BE2C (cell line): ENCODE results near the gene BDKRB1.

ENCODE experiments used
- DNase-seq: peaks from one replicate; pipeline ENCODE4 v3.0.0-alpha.2; 2020
- H3K27me3 ChIP-seq: fragments of 250-450 bp; sonication (Bioruptor Pico); 2 replicates; pipeline ENCODE4 v1.5.1; 2020; ENCODE audit warnings: mild to moderate bottlenecking
- H3K36me3 ChIP-seq: fragments of 250-450 bp; sonication (Bioruptor Pico); 2 replicates; pipeline ENCODE4 v1.5.1; 2020; ENCODE audit warnings: mild to moderate bottlenecking
- H3K4me1 ChIP-seq: fragments of 250-450 bp; sonication (Bioruptor Pico); 2 replicates; pipeline ENCODE4 v1.5.1; 2020
- H3K4me3 ChIP-seq: 2 replicates; pipeline ENCODE4 v1.5.1; 2011; ENCODE audit warnings: low read depth, low read length
- H3K9me3 ChIP-seq: fragments of 250-450 bp; sonication (Bioruptor Pico); 2 replicates; pipeline ENCODE4 v1.5.1; 2020
- CTCF ChIP-seq: IDR thresholded peaks from 2 replicates; pipeline ENCODE4 v1.5.1; 2012; ENCODE audit warnings: mild to moderate bottlenecking, low read depth, low read length

BDKRB1 gene

GRCh38 chr14:96221109-96221650, 34.8 kb upstream of the BDKRB1 start:
- Histone ChIP-seq H3K4me1 (peaks cover 19% of the 10 kb centered on the region), H3K9me3 (no peaks in the 10 kb centered on the region), H3K27me3 (no peaks in the 10 kb centered on the region), H3K4me3 (no peak overlapping the region), H3K36me3 (no peaks in the 10 kb centered on the region)
- DNase-seq = no peak
- TF ChIP-seq CTCF = no peak

- H3K4me1 ChIP-seq = peaks cover 17% of the 10 kb centered on the region
- DNase-seq = no peak
- no peak for TF ChIP-seq CTCF
- H3K27me3 ChIP-seq = no peaks in the 10 kb centered on the region
- no peak overlapping the region for H3K4me3 ChIP-seq
- no peaks in the 10 kb centered on the region for H3K36me3 ChIP-seq
- no peaks in the 10 kb centered on the region for H3K9me3 ChIP-seq
Measured at GRCh38 chr14:96221841-96222240, 34.2 kb upstream of the BDKRB1 start.

- no peak for DNase-seq
- Histone ChIP-seq H3K9me3 (no peaks in the 10 kb centered on the region), H3K4me1 (peaks cover 6% of the 10 kb centered on the region; the same call in 1 of the 2 replicates), H3K27me3 (no peaks in the 10 kb centered on the region), H3K36me3 (no peaks in the 10 kb centered on the region), H3K4me3 (no peak overlapping the region)
- no peak for TF ChIP-seq CTCF
Measured at GRCh38 chr14:96224480-96225096, 31.4 kb upstream of the BDKRB1 start.

GRCh38 chr14:96225213-96225612, 30.8 kb upstream of the BDKRB1 start:
- no peaks in the 10 kb centered on the region for H3K27me3 ChIP-seq
- no peak for TF ChIP-seq CTCF
- no peak for DNase-seq
- H3K9me3 ChIP-seq = no peaks in the 10 kb centered on the region
- no peak overlapping the region for H3K4me3 ChIP-seq
- peaks cover 6% of the 10 kb centered on the region; the same call in 1 of the 2 replicates for H3K4me1 ChIP-seq
- no peaks in the 10 kb centered on the region for H3K36me3 ChIP-seq

- peak; percentile 71 for DNase-seq
- H3K36me3 ChIP-seq = no peaks in the 10 kb centered on the region
- H3K9me3 ChIP-seq = no peaks in the 10 kb centered on the region
- no peaks in the 10 kb centered on the region for H3K27me3 ChIP-seq
- peak; percentile 46 for TF ChIP-seq CTCF
- no peak overlapping the region for H3K4me3 ChIP-seq
- H3K4me1 ChIP-seq = peaks cover 6% of the 10 kb centered on the region; the same call in 1 of the 2 replicates
Measured at GRCh38 chr14:96225745-96226151, 30.3 kb upstream of the BDKRB1 start.

- DNase-seq = no peak
- no peak for TF ChIP-seq CTCF
- no peak overlapping the region for H3K4me3 ChIP-seq
- H3K27me3 ChIP-seq = no peaks in the 10 kb centered on the region
- H3K9me3 ChIP-seq = no peaks in the 10 kb centered on the region
- no peaks in the 10 kb centered on the region for H3K36me3 ChIP-seq
- peaks cover 6% of the 10 kb centered on the region; the same call in 1 of the 2 replicates for H3K4me1 ChIP-seq
Measured at GRCh38 chr14:96227428-96227827, 28.6 kb upstream of the BDKRB1 start.
